ENCODE measurements around the gene STS. TPM values are rescaled to one million over a fixed set of nuclear protein-coding genes. Genes with fewer than 3 reads are reported as not detected.
A peak's percentile ranks its signal among the peaks of the same experiment; 100 is the strongest.

The STS gene
- total RNA-seq, 1 donor from 2014 or later, result 13.5 TPM

DNA sequence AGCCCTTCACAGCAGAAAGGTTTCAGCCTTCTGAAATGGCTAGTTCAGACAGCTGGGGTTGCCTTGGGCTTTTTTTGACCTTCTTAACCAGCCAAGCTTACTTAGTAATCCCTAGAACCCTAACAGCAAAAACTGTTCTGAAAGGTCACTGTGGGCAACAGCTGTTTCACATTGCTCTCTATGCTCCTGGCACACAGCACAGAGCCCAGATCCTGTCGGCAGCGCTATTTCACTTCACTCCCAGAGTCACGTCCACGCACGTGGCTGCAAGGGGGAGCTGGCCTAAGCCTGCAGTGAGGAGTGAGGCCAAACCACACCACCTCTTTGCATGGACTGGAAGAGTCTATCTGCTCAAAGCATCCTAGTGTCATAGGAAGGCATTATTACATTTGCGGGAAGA is 32.0 kb upstream of the STS start:
- peaks cover 34% of the 10 kb centered on the region for H3K4me1 Mint-ChIP-seq (ENCODE audit: unreplicated experiment)
- H3K27me3 Mint-ChIP-seq (ENCODE audit: unreplicated experiment), result no peaks in the 10 kb centered on the region
- no peaks in the 10 kb centered on the region for H3K36me3 Mint-ChIP-seq (ENCODE audit: unreplicated experiment)
- no peak for DNase-seq (ENCODE audit: extremely low spot score, unreplicated experiment)
- H3K9me3 Mint-ChIP-seq (ENCODE audit: unreplicated experiment), result peaks cover 4% of the 10 kb centered on the region
- H3K4me3 Mint-ChIP-seq (ENCODE audit: unreplicated experiment), result no peak overlapping the region
- TF ChIP-seq, protein P1, sequence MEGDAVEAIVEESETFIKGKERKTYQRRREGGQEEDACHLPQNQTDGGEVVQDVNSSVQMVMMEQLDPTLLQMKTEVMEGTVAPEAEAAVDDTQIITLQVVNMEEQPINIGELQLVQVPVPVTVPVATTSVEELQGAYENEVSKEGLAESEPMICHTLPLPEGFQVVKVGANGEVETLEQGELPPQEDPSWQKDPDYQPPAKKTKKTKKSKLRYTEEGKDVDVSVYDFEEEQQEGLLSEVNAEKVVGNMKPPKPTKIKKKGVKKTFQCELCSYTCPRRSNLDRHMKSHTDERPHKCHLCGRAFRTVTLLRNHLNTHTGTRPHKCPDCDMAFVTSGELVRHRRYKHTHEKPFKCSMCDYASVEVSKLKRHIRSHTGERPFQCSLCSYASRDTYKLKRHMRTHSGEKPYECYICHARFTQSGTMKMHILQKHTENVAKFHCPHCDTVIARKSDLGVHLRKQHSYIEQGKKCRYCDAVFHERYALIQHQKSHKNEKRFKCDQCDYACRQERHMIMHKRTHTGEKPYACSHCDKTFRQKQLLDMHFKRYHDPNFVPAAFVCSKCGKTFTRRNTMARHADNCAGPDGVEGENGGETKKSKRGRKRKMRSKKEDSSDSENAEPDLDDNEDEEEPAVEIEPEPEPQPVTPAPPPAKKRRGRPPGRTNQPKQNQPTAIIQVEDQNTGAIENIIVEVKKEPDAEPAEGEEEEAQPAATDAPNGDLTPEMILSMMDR (IDR thresholded peaks at IDR 0.05), result no peak
- H3K27ac Mint-ChIP-seq (ENCODE audit: unreplicated experiment), result no peak overlapping the region

GRCh38 chrX:7116081-7116480 is 31.4 kb upstream of the STS start:
- Mint-ChIP-seq H3K36me3 (ENCODE audit: unreplicated experiment) (no peaks in the 10 kb centered on the region), H3K4me3 (ENCODE audit: unreplicated experiment) (no peak overlapping the region), H3K27ac (ENCODE audit: unreplicated experiment) (no peak overlapping the region), H3K9me3 (ENCODE audit: unreplicated experiment) (peaks cover 4% of the 10 kb centered on the region), H3K27me3 (ENCODE audit: unreplicated experiment) (no peaks in the 10 kb centered on the region), H3K4me1 (ENCODE audit: unreplicated experiment) (peaks cover 34% of the 10 kb centered on the region)
- DNase-seq (ENCODE audit: extremely low spot score, unreplicated experiment), result no peak
- TF ChIP-seq, protein P1 (IDR thresholded peaks at IDR 0.05), result no peak

- DNase-seq (ENCODE audit: extremely low spot score, unreplicated experiment), result no peak
- H3K9me3 Mint-ChIP-seq (ENCODE audit: unreplicated experiment), result peaks cover 4% of the 10 kb centered on the region
- no peaks in the 10 kb centered on the region for H3K27me3 Mint-ChIP-seq (ENCODE audit: unreplicated experiment)
- no peaks in the 10 kb centered on the region for H3K36me3 Mint-ChIP-seq (ENCODE audit: unreplicated experiment)
- no peak overlapping the region for H3K27ac Mint-ChIP-seq (ENCODE audit: unreplicated experiment)
- H3K4me3 Mint-ChIP-seq (ENCODE audit: unreplicated experiment), result no peak overlapping the region
- peaks cover 45% of the 10 kb centered on the region for H3K4me1 Mint-ChIP-seq (ENCODE audit: unreplicated experiment)
- TF ChIP-seq, protein P1 (IDR thresholded peaks at IDR 0.05), result no peak
Measured at GRCh38 chrX:7117587-7117986, 29.9 kb upstream of the STS start.

GRCh38 chrX:7119950-7120877 is 27.3 kb upstream of the STS start:
- TF ChIP-seq, protein P1 (IDR thresholded peaks at IDR 0.05), result no peak
- no peak for DNase-seq (ENCODE audit: extremely low spot score, unreplicated experiment)
- Mint-ChIP-seq H3K27ac (ENCODE audit: unreplicated experiment) (peak overlapping the region; percentile 87), H3K36me3 (ENCODE audit: unreplicated experiment) (no peaks in the 10 kb centered on the region), H3K9me3 (ENCODE audit: unreplicated experiment) (peaks cover 4% of the 10 kb centered on the region), H3K4me3 (ENCODE audit: unreplicated experiment) (peak overlapping the region; percentile 14), H3K27me3 (ENCODE audit: unreplicated experiment) (no peaks in the 10 kb centered on the region), H3K4me1 (ENCODE audit: unreplicated experiment) (peaks cover 45% of the 10 kb centered on the region)

DNA sequence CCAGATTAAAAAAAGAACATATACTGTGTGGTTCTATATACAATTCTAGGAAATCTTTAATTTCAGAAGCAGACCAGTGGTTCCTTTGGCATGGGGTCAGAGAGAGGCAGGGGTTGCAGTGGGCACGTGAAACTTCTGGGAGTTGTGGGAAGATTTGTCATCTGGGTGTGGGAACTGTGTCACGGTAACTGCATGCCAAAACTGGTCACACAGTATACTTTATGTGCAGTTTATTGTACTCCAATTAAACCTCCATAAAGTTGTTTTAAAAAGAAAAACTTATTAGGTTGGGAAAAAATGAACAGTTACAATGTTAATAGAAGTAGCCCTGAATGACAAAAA is 26.7 kb upstream of the STS start:
- H3K27me3 Mint-ChIP-seq (ENCODE audit: unreplicated experiment), result no peaks in the 10 kb centered on the region

More for the DNA sequence above, 26.7 kb upstream of the STS start:
- TF ChIP-seq, protein P1 (IDR thresholded peaks at IDR 0.05), result no peak
- Mint-ChIP-seq H3K4me1 (ENCODE audit: unreplicated experiment) (peaks cover 40% of the 10 kb centered on the region), H3K4me3 (ENCODE audit: unreplicated experiment) (peak overlapping the region; percentile 14), H3K9me3 (ENCODE audit: unreplicated experiment) (peaks cover 4% of the 10 kb centered on the region), H3K36me3 (ENCODE audit: unreplicated experiment) (no peaks in the 10 kb centered on the region), H3K27ac (ENCODE audit: unreplicated experiment) (peak overlapping the region; percentile 87)
- no peak for DNase-seq (ENCODE audit: extremely low spot score, unreplicated experiment)
